OCI-LY7 (cell line): ENCODE results near the gene DMKN.

Source experiments
- CTCF ChIP-seq: fragments of 200-600 bp; sonication (generic); conservative IDR thresholded peaks from 2 replicates; pipeline ENCODE4 v1.5.1; 2014; ENCODE audit warnings: mild to moderate bottlenecking, antibody characterized with exemption, low read length, moderate library complexity, mixed read lengths
- EZH2phosphoT487 ChIP-seq: fragments of 200-600 bp; sonication (generic); IDR thresholded peaks from 2 replicates; pipeline ENCODE4 v1.6.1; 2018; ENCODE audit warnings: low read depth, borderline replicate concordance, mild to moderate bottlenecking, mixed run types, antibody characterized with exemption, low read length, moderate library complexity, mixed read lengths

- TF ChIP-seq CTCF, result no peak
- TF ChIP-seq EZH2phosphoT487, result no peak
These were observed 17.8 kb upstream of the DMKN start for GRCh38 chr19:35531291-35531690.
